CD8-positive, alpha-beta memory T cell (primary cell): Measurements from ENCODE around the gene CCNA2. TPM values are rescaled to one million over a fixed set of nuclear protein-coding genes. Genes with fewer than 3 reads are reported as not detected.

Source experiments
- CTCF ChIA-PET: fragments of 350-600 bp; sonication (Branson Sonifier 250); formaldehyde crosslinking; loops from one replicate; lab custom pipeline; 2021; ENCODE audit warnings: antibody characterized with exemption; lab: Charles Lee
- POLR2A ChIA-PET: fragments of 350-600 bp; sonication (Branson Sonifier 250); formaldehyde crosslinking; loops from one replicate; lab custom pipeline; 2021; ENCODE audit warnings: antibody characterized with exemption; lab: Charles Lee
- DNase-seq, 5 donors: peaks; one replicate each; pipeline versions ENCODE4 v3.0.0 to v3.0.0-alpha.2; 2020 to 2022; ENCODE audit warnings: mixed read lengths in 1 of 5
- H3K27ac ChIP-seq: one replicate; pipeline ENCODE4 v1.7.0; 2013; ENCODE audit warnings: low read depth, mild to moderate bottlenecking, low read length, moderate library complexity
- H3K27me3 ChIP-seq: 2 replicates; pipeline ENCODE4 v1.7.0; 2013; ENCODE audit warnings: low read length, mild to moderate bottlenecking; ENCODE audit not compliant: insufficient read depth, poor library complexity, severe bottlenecking
- H3K36me3 ChIP-seq: 2 replicates; pipeline ENCODE4 v1.7.0; 2013; ENCODE audit warnings: mild to moderate bottlenecking, low read length, moderate library complexity; ENCODE audit not compliant: insufficient read depth
- H3K4me1 ChIP-seq: 2 replicates; pipeline ENCODE4 v1.7.0; 2013; ENCODE audit warnings: mild to moderate bottlenecking, low read length, moderate library complexity; ENCODE audit not compliant: insufficient read depth
- H3K4me3 ChIP-seq: 2 replicates; pipeline ENCODE4 v1.7.0; 2013; ENCODE audit warnings: mild to moderate bottlenecking, low read length
- H3K9me3 ChIP-seq: 2 replicates; pipeline ENCODE4 v1.7.0; 2013; ENCODE audit warnings: mild to moderate bottlenecking, low read length
- H3K27ac Mint-ChIP-seq, 8 donors: one replicate each; pipeline ENCODE4 v1.8.0; 2020 to 2021; ENCODE audit warnings: mixed read lengths in 8 of 8, mild to moderate bottlenecking in 6 of 8, inconsistent platforms in 3 of 8, moderate library complexity in 3 of 8
- H3K27me3 Mint-ChIP-seq, 2 donors: one replicate each; pipeline ENCODE4 v1.8.0; 2020 to 2021; ENCODE audit warnings: mixed read lengths in 2 of 2, mild to moderate bottlenecking in 1 of 2, moderate library complexity in 1 of 2
- H3K36me3 Mint-ChIP-seq, 3 donors: one replicate each; pipeline ENCODE4 v1.8.0; 2020 to 2021; ENCODE audit warnings: mixed read lengths in 3 of 3, inconsistent platforms in 1 of 3, mild to moderate bottlenecking in 1 of 3
- H3K4me1 Mint-ChIP-seq, 3 donors: one replicate each; pipeline ENCODE4 v1.8.0; 2020 to 2021; ENCODE audit warnings: mixed read lengths in 3 of 3, inconsistent platforms in 1 of 3, mild to moderate bottlenecking in 1 of 3
- H3K4me3 Mint-ChIP-seq, 7 donors: one replicate each; pipeline ENCODE4 v1.8.0; 2020 to 2021; ENCODE audit warnings: mixed read lengths in 7 of 7, mild to moderate bottlenecking in 6 of 7, moderate library complexity in 4 of 7, inconsistent platforms in 2 of 7
- H3K9me3 Mint-ChIP-seq, 5 donors: one replicate each; pipeline ENCODE4 v1.8.0; 2020 to 2022; ENCODE audit warnings: mixed read lengths in 5 of 5, mild to moderate bottlenecking in 3 of 5, moderate library complexity in 2 of 5, inconsistent platforms in 1 of 5
- polyA plus RNA-seq: library from polyadenylated mRNA; unstranded; fragments of 300-500 nt; fragmentation: Illumina TruSeq; gene quantifications from one replicate; pipeline ENCODE4 v1.2.3, GENCODE V29; 2021
- total RNA-seq, 2 experiments: library from RNA; stranded (reverse); gene quantifications; one replicate each; pipeline ENCODE4 v1.2.3, GENCODE V29; 2021

Gene CCNA2
- total and polyA plus RNA-seq, 3 experiments from 2014 or later, result 0.28 to 73.5 (median 72.1) TPM

DNA sequence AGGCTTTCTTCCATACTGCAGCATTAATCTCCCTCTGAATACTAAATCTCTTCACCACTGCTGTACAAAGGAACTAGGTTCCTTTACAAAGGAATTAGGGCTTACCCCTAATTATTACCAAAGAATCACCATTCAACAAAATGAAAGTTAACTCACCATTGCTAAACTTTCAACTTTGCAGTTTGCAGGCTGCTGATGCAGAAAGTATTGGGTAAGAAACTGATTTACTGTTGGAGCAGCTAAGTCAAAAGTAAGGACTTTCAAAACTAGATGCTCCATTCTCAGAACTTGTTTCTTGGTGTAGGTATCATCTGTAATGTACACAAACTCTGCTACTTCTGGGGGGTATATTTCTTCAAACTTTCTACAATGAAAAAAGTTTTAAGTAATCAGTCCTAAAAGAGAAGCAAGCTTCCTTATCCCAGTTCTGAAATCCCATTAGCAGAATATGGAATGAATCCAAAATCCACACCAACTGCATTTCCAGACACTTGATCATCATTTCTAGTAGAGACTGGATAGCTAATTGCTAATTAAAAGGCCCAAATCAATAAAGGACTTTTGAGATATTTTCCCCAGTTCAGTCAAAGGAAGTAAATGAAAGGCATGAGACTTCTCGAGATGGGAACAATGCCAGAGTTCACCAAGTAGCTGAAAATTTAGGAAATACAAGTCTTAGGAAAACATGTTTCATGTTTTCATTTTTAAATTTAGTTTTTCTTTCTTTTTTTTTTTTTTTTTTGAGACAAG lies 4.3 kb downstream of the CCNA2 start:
- CTCF ChIA-PET, result interaction anchor here (0.9 kb wide), 1 partner anchor 11 kb away, joined by 3 read pairs; no protein-coding TSS in a partner anchor
- POLR2A ChIA-PET, result interaction anchor here (0.6 kb wide), 1 partner anchor 748 kb away, joined by 3 read pairs; no protein-coding TSS in a partner anchor
- peaks cover 17 to 38% (median 26%) of the 10 kb centered on the region in 3 donors for H3K4me1 Mint-ChIP-seq
- Histone ChIP-seq H3K4me3 (no peak overlapping the region), H3K36me3 (peaks cover 12% of the 10 kb centered on the region), H3K27me3 (no peaks in the 10 kb centered on the region), H3K9me3 (no peaks in the 10 kb centered on the region), H3K27ac (no peak overlapping the region), H3K4me1 (peaks cover 4% of the 10 kb centered on the region)
- H3K4me3 Mint-ChIP-seq, result no peak overlapping the region
- H3K27me3 Mint-ChIP-seq, result peaks cover 0 to 2% of the 10 kb centered on the region in 2 donors
- no peaks in the 10 kb centered on the region for H3K9me3 Mint-ChIP-seq
- DNase-seq, result no peak
- peaks cover 0 to 48% (median 8%) of the 10 kb centered on the region in 3 donors for H3K36me3 Mint-ChIP-seq
- H3K27ac Mint-ChIP-seq, result peak overlapping the region in 5 of 8 donors; percentile 2 to 72 (median 33)

DNA sequence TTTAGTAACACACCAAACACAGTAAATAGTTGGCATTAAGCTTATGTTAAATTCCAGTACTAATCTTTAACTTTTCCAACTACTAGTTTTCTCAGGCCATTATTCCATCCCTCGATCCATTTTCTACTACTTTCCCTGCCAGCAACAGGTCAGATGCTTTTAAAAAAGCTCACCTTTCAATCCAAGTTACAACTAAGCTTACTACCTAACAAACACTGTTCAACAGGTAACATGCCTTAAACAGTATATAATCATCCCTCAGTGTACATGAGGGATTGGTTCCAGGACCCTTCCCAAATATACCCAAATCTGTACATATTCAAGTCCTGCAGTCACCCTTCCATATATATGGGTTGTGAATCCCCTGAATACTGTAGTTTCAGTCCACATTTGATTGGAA lies 5.5 kb downstream of the CCNA2 start:
- H3K4me3 ChIP-seq, result no peak overlapping the region
- no peaks in the 10 kb centered on the region for H3K9me3 ChIP-seq
- H3K4me1 ChIP-seq, result no peaks in the 10 kb centered on the region
- Mint-ChIP-seq H3K4me1 (peaks cover 14 to 26% (median 19%) of the 10 kb centered on the region in 3 donors), H3K27ac (peak overlapping the region in 5 of 8 donors; percentile 8 to 76 (median 46)), H3K27me3 (peaks cover 0 to 2% of the 10 kb centered on the region in 2 donors), H3K36me3 (peaks cover 0 to 50% (median 12%) of the 10 kb centered on the region in 3 donors), H3K9me3 (no peaks in the 10 kb centered on the region), H3K4me3 (no peak overlapping the region)
- DNase-seq, result no peak
- no peak overlapping the region for H3K27ac ChIP-seq
- ChIA-PET CTCF (interaction anchor here (0.9 kb wide), 1 partner anchor 10 kb away, joined by 3 read pairs; no protein-coding TSS in a partner anchor), POLR2A (no interaction called here)
- no peaks in the 10 kb centered on the region for H3K27me3 ChIP-seq
- peaks cover 12% of the 10 kb centered on the region for H3K36me3 ChIP-seq

DNA sequence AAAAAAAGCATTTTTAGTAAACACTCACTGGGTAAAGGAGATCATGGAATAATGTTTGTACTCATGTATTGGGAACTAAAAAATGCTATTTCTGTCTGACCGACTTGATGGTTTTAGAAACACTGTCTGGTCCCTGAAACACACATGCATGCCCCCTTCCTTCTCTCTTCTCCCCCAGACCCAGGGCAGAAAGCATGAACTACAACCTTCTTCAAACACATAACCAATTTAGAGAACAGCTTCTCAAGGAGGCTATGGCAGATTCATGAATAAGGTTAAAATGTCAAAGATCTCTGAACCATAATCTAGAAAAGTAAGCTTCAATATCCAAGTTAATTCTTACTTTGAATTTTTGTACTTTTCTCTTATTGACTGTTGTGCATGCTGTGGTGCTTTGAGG lies 6.0 kb downstream of the CCNA2 start:
- DNase-seq, result no peak
- H3K4me1 Mint-ChIP-seq, result peaks cover 10 to 23% (median 18%) of the 10 kb centered on the region in 3 donors
- H3K27me3 Mint-ChIP-seq, result no peaks in the 10 kb centered on the region
- no peak overlapping the region for H3K27ac ChIP-seq
- H3K27ac Mint-ChIP-seq, result peak overlapping the region in 5 of 8 donors; percentile 6 to 76 (median 22)
- no peaks in the 10 kb centered on the region for H3K9me3 ChIP-seq
- no peak overlapping the region for H3K4me3 Mint-ChIP-seq
- ChIA-PET CTCF (no interaction called here), POLR2A (no interaction called here)
- no peaks in the 10 kb centered on the region for H3K27me3 ChIP-seq
- H3K9me3 Mint-ChIP-seq, result no peaks in the 10 kb centered on the region
- peaks cover 12% of the 10 kb centered on the region for H3K36me3 ChIP-seq
- peaks cover 0 to 52% (median 14%) of the 10 kb centered on the region in 3 donors for H3K36me3 Mint-ChIP-seq
- no peaks in the 10 kb centered on the region for H3K4me1 ChIP-seq
- H3K4me3 ChIP-seq, result no peak overlapping the region

DNA sequence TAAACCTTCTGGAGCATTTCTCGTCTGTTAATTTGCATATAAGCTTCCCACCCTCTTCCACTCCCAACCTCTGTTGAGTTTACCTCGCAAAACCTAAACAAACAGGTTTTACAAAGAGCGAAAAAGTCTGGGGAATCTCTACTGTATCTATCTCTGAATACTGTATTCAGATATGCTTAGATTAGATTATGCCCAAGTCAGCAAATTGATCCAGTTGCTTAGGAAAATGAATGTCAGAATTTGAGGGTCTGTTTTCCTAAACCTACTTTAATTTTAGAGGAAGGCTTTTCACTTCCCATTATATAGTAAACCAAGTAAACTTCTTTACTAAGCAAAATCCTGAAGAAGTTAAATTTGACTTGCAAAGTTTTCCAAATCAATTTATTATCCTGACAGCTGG lies 6.7 kb downstream of the CCNA2 start:
- peaks cover 0 to 58% (median 14%) of the 10 kb centered on the region in 3 donors for H3K36me3 Mint-ChIP-seq
- Histone ChIP-seq H3K27ac (no peak overlapping the region), H3K36me3 (peaks cover 12% of the 10 kb centered on the region), H3K9me3 (no peaks in the 10 kb centered on the region), H3K4me3 (no peak overlapping the region), H3K4me1 (no peaks in the 10 kb centered on the region), H3K27me3 (no peaks in the 10 kb centered on the region)
- peak overlapping the region in 2 of 8 donors; percentile 57 to 70 for H3K27ac Mint-ChIP-seq
- no peak overlapping the region for H3K4me3 Mint-ChIP-seq
- H3K4me1 Mint-ChIP-seq, result peaks cover 4 to 18% (median 13%) of the 10 kb centered on the region in 3 donors
- ChIA-PET CTCF (no interaction called here), POLR2A (no interaction called here)
- no peaks in the 10 kb centered on the region for H3K27me3 Mint-ChIP-seq
- DNase-seq, result no peak
- H3K9me3 Mint-ChIP-seq, result no peaks in the 10 kb centered on the region

DNA sequence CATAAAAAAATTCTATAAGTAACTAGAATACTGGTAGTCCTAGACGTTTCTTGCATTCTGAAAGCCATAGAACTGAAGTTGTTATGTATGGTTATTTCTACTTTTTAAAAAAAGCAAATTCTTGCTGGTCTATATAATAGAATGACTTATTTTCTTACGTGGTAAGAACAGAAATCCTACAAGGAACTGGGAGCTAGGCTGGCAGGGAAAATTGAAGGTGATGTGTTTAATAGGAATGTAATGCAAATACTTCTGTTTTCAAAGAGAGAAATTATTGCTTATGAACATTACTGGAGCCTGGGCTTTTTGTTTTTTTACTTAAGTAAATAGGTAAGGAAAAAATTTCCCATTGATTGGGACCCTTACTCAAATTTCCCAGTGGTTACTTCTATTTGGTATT lies 8.9 kb downstream of the CCNA2 start:
- H3K4me1 ChIP-seq, result no peaks in the 10 kb centered on the region
- H3K36me3 ChIP-seq, result peaks cover 20% of the 10 kb centered on the region
- no peaks in the 10 kb centered on the region for H3K27me3 Mint-ChIP-seq
- H3K4me1 Mint-ChIP-seq, result peaks cover 8 to 25% (median 23%) of the 10 kb centered on the region in 3 donors
- no peaks in the 10 kb centered on the region for H3K9me3 Mint-ChIP-seq
- H3K9me3 ChIP-seq, result no peaks in the 10 kb centered on the region
- peak overlapping the region in 3 of 8 donors; percentile 29 to 64 (median 29) for H3K27ac Mint-ChIP-seq
- H3K4me3 ChIP-seq, result no peak overlapping the region
- no peak overlapping the region for H3K4me3 Mint-ChIP-seq
- POLR2A ChIA-PET, result no interaction called here
- no peak overlapping the region for H3K27ac ChIP-seq
- CTCF ChIA-PET, result no interaction called here
- H3K36me3 Mint-ChIP-seq, result peaks cover 0 to 76% (median 14%) of the 10 kb centered on the region in 3 donors
- H3K27me3 ChIP-seq, result no peaks in the 10 kb centered on the region
- no peak for DNase-seq

DNA sequence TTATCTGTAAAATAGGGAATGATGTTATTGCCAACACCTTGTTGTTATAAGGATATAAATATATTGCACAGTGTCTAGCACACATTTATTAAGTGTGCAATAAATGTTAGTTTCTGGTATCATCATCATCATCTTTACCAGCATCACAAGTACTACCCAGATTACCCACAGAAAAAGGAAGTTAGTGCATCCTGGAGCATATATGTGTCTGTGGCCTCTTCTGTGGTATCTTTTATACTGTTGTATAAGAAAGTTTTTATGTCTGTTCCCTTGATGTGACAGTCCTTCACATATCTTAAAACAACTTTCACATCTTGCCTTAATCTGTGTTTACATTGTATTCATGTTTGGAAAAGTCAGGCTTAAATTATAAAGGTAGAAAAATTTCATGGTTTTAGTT lies 12.6 kb downstream of the CCNA2 start:
- Mint-ChIP-seq H3K9me3 (no peaks in the 10 kb centered on the region), H3K27ac (peak overlapping the region in 4 of 8 donors; percentile 3 to 37 (median 14)), H3K4me3 (no peak overlapping the region), H3K4me1 (peaks cover 11 to 28% (median 26%) of the 10 kb centered on the region in 3 donors), H3K27me3 (no peaks in the 10 kb centered on the region), H3K36me3 (peaks cover 0 to 82% (median 19%) of the 10 kb centered on the region in 3 donors)
- no peak for DNase-seq
- Histone ChIP-seq H3K36me3 (peaks cover 28% of the 10 kb centered on the region), H3K4me1 (no peaks in the 10 kb centered on the region), H3K27ac (no peak overlapping the region), H3K9me3 (no peaks in the 10 kb centered on the region), H3K4me3 (no peak overlapping the region), H3K27me3 (no peaks in the 10 kb centered on the region)
- ChIA-PET POLR2A (no interaction called here), CTCF (interaction anchor here (1.0 kb wide), 1 partner anchor 10 kb away, joined by 3 read pairs; the partner anchor contains the start of gene EXOSC9)

DNA sequence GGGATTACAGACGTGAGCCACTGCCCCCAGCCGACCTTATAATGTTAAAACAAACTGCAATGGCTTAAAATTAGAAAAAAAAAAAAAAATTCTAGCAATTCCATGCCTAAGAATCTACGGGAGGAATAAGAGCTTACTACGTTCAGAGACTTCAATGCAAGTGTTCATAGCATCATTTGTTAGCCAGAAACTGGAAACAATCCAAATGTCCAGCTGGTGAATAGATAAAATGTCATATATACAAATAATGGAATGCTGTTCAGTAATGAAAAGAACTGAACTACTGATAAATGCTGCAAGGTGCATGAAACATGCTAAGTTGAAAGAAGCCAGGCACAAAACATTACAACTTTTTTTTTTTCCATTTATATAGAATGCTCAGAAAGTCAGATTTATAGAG lies 17.3 kb downstream of the CCNA2 start:
- peak overlapping the region in 1 of 8 donors; percentile 21 for H3K27ac Mint-ChIP-seq
- H3K27me3 Mint-ChIP-seq, result no peaks in the 10 kb centered on the region
- H3K4me3 Mint-ChIP-seq, result no peak overlapping the region
- H3K4me1 Mint-ChIP-seq, result peaks cover 25 to 51% (median 48%) of the 10 kb centered on the region in 3 donors
- ChIA-PET CTCF (no interaction called here), POLR2A (no interaction called here)
- H3K9me3 Mint-ChIP-seq, result no peaks in the 10 kb centered on the region
- H3K4me1 ChIP-seq, result peaks cover 15% of the 10 kb centered on the region
- no peaks in the 10 kb centered on the region for H3K9me3 ChIP-seq
- no peak overlapping the region for H3K4me3 ChIP-seq
- H3K36me3 ChIP-seq, result peaks cover 19% of the 10 kb centered on the region
- no peak overlapping the region for H3K27ac ChIP-seq
- peaks cover 0 to 78% (median 20%) of the 10 kb centered on the region in 3 donors for H3K36me3 Mint-ChIP-seq
- no peak for DNase-seq
- no peaks in the 10 kb centered on the region for H3K27me3 ChIP-seq

DNA sequence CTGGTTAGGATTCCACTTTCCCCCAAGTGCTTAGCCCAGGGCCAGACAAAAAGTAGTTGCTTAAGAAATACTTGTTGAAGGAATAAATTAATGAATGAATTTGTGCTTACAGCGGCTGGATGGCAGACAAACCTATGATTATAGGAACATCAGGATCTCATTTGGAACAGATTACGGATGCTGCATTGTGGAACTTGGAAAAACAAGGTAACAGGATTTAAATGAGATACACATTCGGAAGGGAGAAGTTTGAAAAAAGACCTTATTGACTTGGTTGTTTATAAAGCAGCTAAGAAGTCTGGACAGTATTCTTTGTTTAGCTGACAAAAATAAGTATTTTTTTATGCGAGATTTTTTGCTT lies 22.0 kb downstream of the CCNA2 start:
- Histone ChIP-seq H3K36me3 (peaks cover 7% of the 10 kb centered on the region), H3K4me3 (peak overlapping the region; percentile 100), H3K9me3 (no peaks in the 10 kb centered on the region), H3K4me1 (peaks cover 31% of the 10 kb centered on the region), H3K27me3 (no peaks in the 10 kb centered on the region), H3K27ac (peak overlapping the region; percentile 95)
- Mint-ChIP-seq H3K4me1 (peaks cover 43 to 66% (median 59%) of the 10 kb centered on the region in 3 donors), H3K36me3 (peaks cover 0 to 49% (median 11%) of the 10 kb centered on the region in 3 donors), H3K27me3 (peaks cover 0 to 3% of the 10 kb centered on the region in 2 donors), H3K4me3 (peak overlapping the region; percentile 94 to 98 (median 97)), H3K9me3 (no peaks in the 10 kb centered on the region), H3K27ac (peak overlapping the region; percentile 97 to 100 (median 98))
- no peak for DNase-seq
- ChIA-PET CTCF (interaction anchor here (1.0 to 1.8 kb wide), 2 partner anchors 23 to 26 kb away, joined by 5 to 7 read pairs; partner anchors contain the start of gene CCNA2), POLR2A (interaction anchor here (0.8 to 2.1 kb wide), 4 partner anchors 23 to 931 kb away, joined by 3 to 10 read pairs (median 4); partner anchors contain the start of genes ANXA5, BBS12 and CCNA2)
